ENCODE data around the gene DIAPH3.

DNA sequence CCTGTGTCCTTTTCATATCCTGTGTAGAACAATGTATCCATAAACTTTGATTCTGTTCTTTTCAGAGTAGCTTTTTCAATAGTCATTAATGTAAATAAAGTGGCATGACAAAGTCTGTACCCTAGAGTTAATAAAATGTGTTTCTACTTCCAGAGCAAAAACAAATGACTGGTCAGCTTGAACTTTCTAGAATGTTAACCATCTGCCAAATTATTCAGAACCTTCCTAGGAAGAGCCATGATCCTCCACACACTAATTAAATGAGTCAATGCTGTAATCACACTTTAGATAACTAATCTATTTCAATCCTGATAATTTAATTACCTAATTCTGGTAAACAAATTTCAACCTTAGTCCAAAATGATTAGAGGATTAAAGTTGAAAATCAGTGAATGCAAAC, 73.2 kb downstream of the DIAPH3 start:
- TF ChIP-seq, protein P1, sequence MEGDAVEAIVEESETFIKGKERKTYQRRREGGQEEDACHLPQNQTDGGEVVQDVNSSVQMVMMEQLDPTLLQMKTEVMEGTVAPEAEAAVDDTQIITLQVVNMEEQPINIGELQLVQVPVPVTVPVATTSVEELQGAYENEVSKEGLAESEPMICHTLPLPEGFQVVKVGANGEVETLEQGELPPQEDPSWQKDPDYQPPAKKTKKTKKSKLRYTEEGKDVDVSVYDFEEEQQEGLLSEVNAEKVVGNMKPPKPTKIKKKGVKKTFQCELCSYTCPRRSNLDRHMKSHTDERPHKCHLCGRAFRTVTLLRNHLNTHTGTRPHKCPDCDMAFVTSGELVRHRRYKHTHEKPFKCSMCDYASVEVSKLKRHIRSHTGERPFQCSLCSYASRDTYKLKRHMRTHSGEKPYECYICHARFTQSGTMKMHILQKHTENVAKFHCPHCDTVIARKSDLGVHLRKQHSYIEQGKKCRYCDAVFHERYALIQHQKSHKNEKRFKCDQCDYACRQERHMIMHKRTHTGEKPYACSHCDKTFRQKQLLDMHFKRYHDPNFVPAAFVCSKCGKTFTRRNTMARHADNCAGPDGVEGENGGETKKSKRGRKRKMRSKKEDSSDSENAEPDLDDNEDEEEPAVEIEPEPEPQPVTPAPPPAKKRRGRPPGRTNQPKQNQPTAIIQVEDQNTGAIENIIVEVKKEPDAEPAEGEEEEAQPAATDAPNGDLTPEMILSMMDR (IDR thresholded peaks at IDR 0.05): no peak
- TF ChIP-seq POLR2A (IDR thresholded peaks at IDR 0.05): no peak

Data from prostate gland (tissue), 2 donors.